Smooth muscle cell (in vitro differentiated cells): ENCODE data around the gene TF. TPM values are rescaled to one million over a fixed set of nuclear protein-coding genes. Genes with fewer than 3 reads are reported as not detected.

Experiments used
- DNase-seq: peaks from one replicate; lab custom pipeline; 2025; ENCODE audit not compliant: unreplicated experiment; lab: John Stamatoyannopoulos, UW
- H2AFZ ChIP-seq: fragments of 200-600 bp; sonication (generic); 2 replicates; pipeline ENCODE4 v1.6.0; 2016; ENCODE audit warnings: antibody characterized with exemption, low read depth, mild to moderate bottlenecking
- H3F3A ChIP-seq: fragments of 200-600 bp; sonication (generic); 2 replicates; pipeline ENCODE4 v1.6.0; 2017; ENCODE audit warnings: antibody characterized with exemption, low read depth
- H3K27ac ChIP-seq: fragments of 200-600 bp; sonication (generic); 2 replicates; pipeline ENCODE4 v1.5.1; 2016; ENCODE audit warnings: low read depth, mild to moderate bottlenecking
- H3K27me3 ChIP-seq: fragments of 200-600 bp; sonication (generic); 2 replicates; pipeline ENCODE4 v1.6.1; 2016; ENCODE audit warnings: low read depth, mild to moderate bottlenecking
- H3K36me3 ChIP-seq: fragments of 200-600 bp; sonication (generic); 2 replicates; pipeline ENCODE4 v1.5.1; 2016; ENCODE audit warnings: low read depth
- H3K4me1 ChIP-seq: fragments of 200-600 bp; sonication (generic); 2 replicates; pipeline ENCODE4 v1.5.1; 2016; ENCODE audit warnings: low read depth
- H3K4me2 ChIP-seq: fragments of 200-600 bp; sonication (generic); 2 replicates; pipeline ENCODE4 v1.6.0; 2016; ENCODE audit warnings: mild to moderate bottlenecking
- H3K4me3 ChIP-seq: fragments of 200-600 bp; sonication (generic); 2 replicates; pipeline ENCODE4 v1.5.1; 2016; ENCODE audit warnings: mild to moderate bottlenecking
- H3K79me2 ChIP-seq: fragments of 200-600 bp; sonication (generic); 2 replicates; pipeline ENCODE4 v1.6.0; 2016; ENCODE audit warnings: low read depth, mild to moderate bottlenecking
- H3K9ac ChIP-seq: fragments of 200-600 bp; sonication (generic); 2 replicates; pipeline ENCODE4 v1.6.0; 2016; ENCODE audit warnings: low read depth
- H3K9me3 ChIP-seq: fragments of 200-600 bp; sonication (generic); replicated peaks from 2 replicates; pipeline ENCODE4 v1.5.1; 2016; ENCODE audit warnings: low read depth
- H4K20me1 ChIP-seq: fragments of 200-600 bp; sonication (generic); 2 replicates; pipeline ENCODE4 v1.6.0; 2016; ENCODE audit warnings: low read depth
- WGBS: methylation state at CpG from one replicate; pipeline ENCODE4 v1.1.7; 2016; ENCODE audit warnings: low lambda C conversion rate; 5-methylcytosine and 5-hydroxymethylcytosine counted together
- polyA plus RNA-seq: library from polyadenylated mRNA; unstranded; fragments of >200 nt; fragmentation: Nextera tagmentation; extraction: Ambion mirVana; gene quantifications from 2 replicates; pipeline ENCODE4 v1.2.1, GENCODE V29; 2016
- total RNA-seq: library from RNA; depleted of rRNA; stranded (reverse); fragments of >200 nt; gene quantifications from 2 replicates; pipeline ENCODE4 v1.2.3, GENCODE V29; 2014
- TF ChIP-seq, protein P1 (sequence below): fragments of 200-600 bp; sonication (generic); IDR thresholded peaks from 2 replicates; pipeline ENCODE4 v1.5.1; 2017; ENCODE audit warnings: borderline replicate concordance, mild to moderate bottlenecking, antibody characterized with exemption; ENCODE audit not compliant: insufficient read depth, poor library complexity, severe bottlenecking

The TF gene
- total and polyA plus RNA-seq, 2 experiments from 2014 or later = 1.0 to 1.6 TPM

- TF ChIP-seq, protein P1, sequence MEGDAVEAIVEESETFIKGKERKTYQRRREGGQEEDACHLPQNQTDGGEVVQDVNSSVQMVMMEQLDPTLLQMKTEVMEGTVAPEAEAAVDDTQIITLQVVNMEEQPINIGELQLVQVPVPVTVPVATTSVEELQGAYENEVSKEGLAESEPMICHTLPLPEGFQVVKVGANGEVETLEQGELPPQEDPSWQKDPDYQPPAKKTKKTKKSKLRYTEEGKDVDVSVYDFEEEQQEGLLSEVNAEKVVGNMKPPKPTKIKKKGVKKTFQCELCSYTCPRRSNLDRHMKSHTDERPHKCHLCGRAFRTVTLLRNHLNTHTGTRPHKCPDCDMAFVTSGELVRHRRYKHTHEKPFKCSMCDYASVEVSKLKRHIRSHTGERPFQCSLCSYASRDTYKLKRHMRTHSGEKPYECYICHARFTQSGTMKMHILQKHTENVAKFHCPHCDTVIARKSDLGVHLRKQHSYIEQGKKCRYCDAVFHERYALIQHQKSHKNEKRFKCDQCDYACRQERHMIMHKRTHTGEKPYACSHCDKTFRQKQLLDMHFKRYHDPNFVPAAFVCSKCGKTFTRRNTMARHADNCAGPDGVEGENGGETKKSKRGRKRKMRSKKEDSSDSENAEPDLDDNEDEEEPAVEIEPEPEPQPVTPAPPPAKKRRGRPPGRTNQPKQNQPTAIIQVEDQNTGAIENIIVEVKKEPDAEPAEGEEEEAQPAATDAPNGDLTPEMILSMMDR = no peak
- no peaks in the 10 kb centered on the region for H3K36me3 ChIP-seq
- DNase-seq = no peak
- H3K9me3 ChIP-seq = no peaks in the 10 kb centered on the region
- H3K4me3 ChIP-seq = no peak overlapping the region
- no peak overlapping the region for H3K27ac ChIP-seq
- H3K4me2 ChIP-seq = no peak overlapping the region
- no peak overlapping the region for H2AFZ ChIP-seq
- H3K27me3 ChIP-seq = no peaks in the 10 kb centered on the region
- H3K4me1 ChIP-seq = no peaks in the 10 kb centered on the region
- H3K79me2 ChIP-seq = no peaks in the 10 kb centered on the region
- no peak overlapping the region for H3K9ac ChIP-seq
- no peaks in the 10 kb centered on the region for H3F3A ChIP-seq
- H4K20me1 ChIP-seq = no peaks in the 10 kb centered on the region
- 71% methylated on average over 13 of the region's 13 CpGs for WGBS
These were observed 86.0 kb downstream of the TF start for GRCh38 chr3:133831966-133832801.

GRCh38 chr3:133832802-133833144 is 86.6 kb downstream of the TF start:
- Histone ChIP-seq H3K9ac (no peak overlapping the region), H3K9me3 (no peaks in the 10 kb centered on the region), H3K4me1 (no peaks in the 10 kb centered on the region), H3K27ac (no peak overlapping the region), H3K79me2 (no peaks in the 10 kb centered on the region), H4K20me1 (no peaks in the 10 kb centered on the region), H3K36me3 (no peaks in the 10 kb centered on the region), H3K4me2 (no peak overlapping the region), H3K27me3 (no peaks in the 10 kb centered on the region), H3F3A (no peaks in the 10 kb centered on the region), H2AFZ (no peak overlapping the region), H3K4me3 (no peak overlapping the region)
- DNase-seq = no peak
- 91% methylated on average over 10 of the region's 10 CpGs for WGBS
- TF ChIP-seq, protein P1 = no peak

DNA sequence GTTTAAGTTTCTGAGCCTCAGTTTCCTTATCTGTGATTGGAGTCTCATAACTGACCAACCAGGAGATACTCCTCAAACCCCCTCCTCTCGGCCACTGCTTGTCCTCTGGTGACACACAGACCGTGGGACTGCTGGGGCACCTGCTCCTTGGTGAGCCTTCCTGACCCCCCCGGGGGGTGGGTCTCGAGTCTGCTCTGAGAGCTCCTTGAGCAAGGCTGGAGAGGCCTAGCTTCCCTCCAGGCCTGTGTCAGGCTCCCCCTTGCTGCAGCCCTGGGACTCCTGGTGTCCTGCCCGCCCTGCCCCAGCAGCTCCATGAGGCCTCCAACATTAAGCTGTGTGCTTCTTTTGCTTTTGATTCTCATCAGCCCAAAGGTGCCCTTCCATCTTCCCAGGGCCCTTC is 87.1 kb downstream of the TF start:
- no peak overlapping the region for H3K27ac ChIP-seq
- TF ChIP-seq, protein P1 = no peak
- H3K4me1 ChIP-seq = no peaks in the 10 kb centered on the region
- H3F3A ChIP-seq = no peaks in the 10 kb centered on the region
- 93% methylated on average over 5 of the region's 5 CpGs for WGBS
- H3K79me2 ChIP-seq = no peaks in the 10 kb centered on the region
- no peaks in the 10 kb centered on the region for H4K20me1 ChIP-seq
- no peaks in the 10 kb centered on the region for H3K9me3 ChIP-seq
- no peaks in the 10 kb centered on the region for H3K27me3 ChIP-seq
- H3K9ac ChIP-seq = no peak overlapping the region
- no peak overlapping the region for H3K4me2 ChIP-seq
- DNase-seq = no peak
- H3K36me3 ChIP-seq = no peaks in the 10 kb centered on the region
- H3K4me3 ChIP-seq = no peak overlapping the region
- no peak overlapping the region for H2AFZ ChIP-seq
